Right lobe of liver (tissue), 4 donors: ENCODE results near the gene MARK4.

Experiments
- CTCF ChIP-seq, 4 donors: fragments of 200-600 bp in 3 of 4; fragments of 450-650 bp in 1 of 4; IDR thresholded peaks; one replicate each; pipeline versions ENCODE4 v1.5.1 to v1.8.0; 2016 to 2022; ENCODE audit warnings: antibody characterized with exemption in 4 of 4, mild to moderate bottlenecking in 2 of 4
- POLR2A ChIP-seq: fragments of 450-650 bp; IDR thresholded peaks from one replicate; pipeline ENCODE4 v1.6.1; 2017; ENCODE audit warnings: antibody characterized with exemption, mild to moderate bottlenecking
- donor health status: DM: no; HTN: no; CAD: no.
- donor health status: DM: no; HTN: no; CAD: no.
- donor health status: DM: no; HTN: yes; CAD: no.

GRCh38 chr19:45253396-45254027 is 2.4 kb downstream of the MARK4 start:
- TF ChIP-seq CTCF (IDR thresholded peaks at IDR 0.05), result no peak
- TF ChIP-seq POLR2A, result no peak
